ENCODE measurements around the gene IL20.

The IL20 gene

GRCh38 chr1:206867239-206867638 lies 1.8 kb downstream of the IL20 start:
- no peak for TF ChIP-seq CTCF (IDR thresholded peaks at IDR 0.05; ENCODE audit: control insufficient read depth, insufficient read depth, low read depth, low read length, missing control alignments)
- H3K4me3 ChIP-seq (ENCODE audit: control insufficient read depth, low read depth, low read length), result no peak overlapping the region
- DNase-seq (ENCODE audit: low read depth), result no peak

- TF ChIP-seq CTCF (IDR thresholded peaks at IDR 0.05; ENCODE audit: control insufficient read depth, insufficient read depth, low read depth, low read length, missing control alignments), result no peak
- no peak overlapping the region for H3K4me3 ChIP-seq (ENCODE audit: control insufficient read depth, low read depth, low read length)
- no peak for DNase-seq (ENCODE audit: low read depth)
Measured at GRCh38 chr1:206867716-206868115, 2.3 kb downstream of the IL20 start.

- TF ChIP-seq CTCF (IDR thresholded peaks at IDR 0.05; ENCODE audit: control insufficient read depth, insufficient read depth, low read depth, low read length, missing control alignments), result no peak
- DNase-seq (ENCODE audit: low read depth), result no peak
Measured at GRCh38 chr1:206868264-206868663, 2.8 kb downstream of the IL20 start.

GRCh38 chr1:206872139-206872538 lies 6.7 kb downstream of the IL20 start:
- no peak for DNase-seq (ENCODE audit: low read depth)
- no peak overlapping the region for H3K4me3 ChIP-seq (ENCODE audit: control insufficient read depth, low read depth, low read length)
- no peak for TF ChIP-seq CTCF (IDR thresholded peaks at IDR 0.05; ENCODE audit: control insufficient read depth, insufficient read depth, low read depth, low read length, missing control alignments)

More at GRCh38 chr1:206868264-206868663, 2.8 kb downstream of the IL20 start:
- H3K4me3 ChIP-seq (ENCODE audit: control insufficient read depth, low read depth, low read length), result no peak overlapping the region

- no peak overlapping the region for H3K4me3 ChIP-seq (ENCODE audit: control insufficient read depth, low read depth, low read length)
- TF ChIP-seq CTCF (IDR thresholded peaks at IDR 0.05; ENCODE audit: control insufficient read depth, insufficient read depth, low read depth, low read length, missing control alignments), result no peak
- DNase-seq (ENCODE audit: low read depth), result no peak
Measured at GRCh38 chr1:206873603-206874188, 8.3 kb downstream of the IL20 start.

GRCh38 chr1:206875752-206876377 lies 10.4 kb downstream of the IL20 start:
- no peak for TF ChIP-seq CTCF (IDR thresholded peaks at IDR 0.05; ENCODE audit: control insufficient read depth, insufficient read depth, low read depth, low read length, missing control alignments)
- DNase-seq (ENCODE audit: low read depth), result no peak
- no peak overlapping the region for H3K4me3 ChIP-seq (ENCODE audit: control insufficient read depth, low read depth, low read length)

Data from AG09309 (cell line).